H1 (cell line): ENCODE measurements around the gene USPL1. TPM values are rescaled to one million over a fixed set of nuclear protein-coding genes. Genes with fewer than 3 reads are reported as not detected.

Experiments
- CTCF ChIA-PET: fragments of 300-600 bp; sonication (Branson Sonifier 250); formaldehyde crosslinking; loops from one replicate; lab custom pipeline; 2021; ENCODE audit not compliant: partially characterized antibody; lab: Charles Lee
- POLR2A ChIA-PET: fragments of 300-600 bp; sonication (Branson Sonifier 250); formaldehyde crosslinking; loops from one replicate; lab custom pipeline; 2021; ENCODE audit warnings: inconsistent platforms; ENCODE audit not compliant: partially characterized antibody; lab: Charles Lee
- DNase-seq, 2 experiments: peaks; one replicate each; pipeline versions ENCODE4 v3.0.0 to v3.0.0-alpha.2; 2010 to 2022; ENCODE audit warnings: low spot score in 2 of 2, low read depth in 1 of 2, mixed read lengths in 1 of 2
- FAIRE-seq: peaks from 2 replicates; lab custom pipeline; 2011; peaks lifted over from hg19 to GRCh38; lab: Jason Lieb, UNC
- H2AFZ ChIP-seq: 2 replicates; pipeline ENCODE4 v1.8.1; 2012; ENCODE audit warnings: low read length, inconsistent platforms
- H2AK5ac ChIP-seq: 2 replicates; pipeline ENCODE4 v1.6.1; 2013; ENCODE audit warnings: low read depth, low read length
- H2BK120ac ChIP-seq: replicated peaks from 2 replicates; pipeline ENCODE3; 2013; ENCODE audit warnings: low read depth, low read length, inconsistent platforms
- H2BK12ac ChIP-seq: 2 replicates; pipeline ENCODE4 v1.6.1; 2013; ENCODE audit warnings: low read depth, low read length
- H2BK15ac ChIP-seq: 2 replicates; pipeline ENCODE4 v1.6.1; 2013; ENCODE audit warnings: low read length
- H2BK20ac ChIP-seq: 2 replicates; pipeline ENCODE4 v1.6.1; 2013; ENCODE audit warnings: low read length
- H2BK5ac ChIP-seq: 2 replicates; pipeline ENCODE4 v1.6.1; 2013; ENCODE audit warnings: low read depth, low read length
- H3K14ac ChIP-seq: 2 replicates; pipeline ENCODE4 v1.6.1; 2013; ENCODE audit warnings: inconsistent platforms; ENCODE audit not compliant: insufficient read length
- H3K18ac ChIP-seq: 2 replicates; pipeline ENCODE4 v1.6.1; 2013; ENCODE audit warnings: low read length; ENCODE audit errors: extremely low read depth
- H3K23ac ChIP-seq: 2 replicates; pipeline ENCODE4 v1.6.1; 2013; ENCODE audit warnings: inconsistent platforms; ENCODE audit not compliant: insufficient read length
- H3K23me2 ChIP-seq: 2 replicates; pipeline ENCODE4 v1.6.1; 2013; ENCODE audit warnings: low read depth, low read length
- H3K27ac ChIP-seq: 2 replicates; pipeline ENCODE4 v1.6.1; 2011; ENCODE audit warnings: low read depth, low read length, inconsistent platforms
- H3K27me3 ChIP-seq, 4 experiments: replicated peaks in 1 of 4; 1 replicate in 1 of 4; 2 replicates in 3 of 4; pipeline versions ENCODE4 v1.6.1 to v1.8.1; 2011 to 2013; ENCODE audit warnings: low read length in 3 of 4, mild to moderate bottlenecking in 3 of 4, inconsistent platforms in 2 of 4, mixed read lengths in 2 of 4, moderate library complexity in 1 of 4; ENCODE audit not compliant: control insufficient read depth in 3 of 4, insufficient read depth in 3 of 4; ENCODE audit errors: extremely low read depth in 1 of 4
- H3K36me3 ChIP-seq, 4 experiments: 2 replicates each; pipeline versions ENCODE4 v1.6.1 to v1.8.1; 2011 to 2013; ENCODE audit warnings: mild to moderate bottlenecking in 4 of 4, low read length in 3 of 4, moderate library complexity in 2 of 4, control low read depth in 1 of 4, inconsistent platforms in 1 of 4; ENCODE audit not compliant: insufficient read depth in 4 of 4, control insufficient read depth in 2 of 4
- H3K4ac ChIP-seq: replicated peaks from 2 replicates; pipeline ENCODE3; 2013; ENCODE audit warnings: low read length, low read depth, mixed read lengths, inconsistent platforms; ENCODE audit not compliant: insufficient read length
- H3K4me1 ChIP-seq, 4 experiments: replicated peaks in 1 of 4; 1 replicate in 1 of 4; 2 replicates in 3 of 4; pipeline versions ENCODE4 v1.6.1 to v1.8.1; 2011 to 2013; ENCODE audit warnings: low read length in 3 of 4, inconsistent platforms in 2 of 4, mixed read lengths in 1 of 4; ENCODE audit not compliant: insufficient read depth in 4 of 4, control insufficient read depth in 3 of 4
- H3K4me2 ChIP-seq, 2 experiments: 2 replicates each; pipeline versions ENCODE4 v1.6.1 to v1.8.1; 2011 to 2013; ENCODE audit warnings: low read depth in 2 of 2, low read length in 2 of 2, control low read depth in 1 of 2, inconsistent platforms in 1 of 2, mild to moderate bottlenecking in 1 of 2; ENCODE audit not compliant: insufficient read depth in 1 of 2
- H3K4me3 ChIP-seq, 4 experiments: fragments of 200-600, 300-600 bp in 1 of 4; sonication (generic), shearing (Covaris generic), sonication (Bioruptor Twin) in 1 of 4; 2 replicates each; pipeline versions ENCODE4 v1.5.1 to v1.8.1; 2011 to 2016; ENCODE audit warnings: low read length in 4 of 4, low read depth in 3 of 4, control low read depth in 2 of 4, inconsistent platforms in 2 of 4, mild to moderate bottlenecking in 2 of 4, mixed read lengths in 1 of 4, moderate library complexity in 1 of 4; ENCODE audit not compliant: insufficient read depth in 2 of 4; ENCODE audit errors: extremely low read depth in 1 of 4
- H3K56ac ChIP-seq: replicated peaks from 2 replicates; pipeline ENCODE3; 2013; ENCODE audit warnings: low read depth, mild to moderate bottlenecking, mixed read lengths, low read length, inconsistent platforms; ENCODE audit not compliant: insufficient read length
- H3K79me1 ChIP-seq: 2 replicates; pipeline ENCODE4 v1.6.1; 2013; ENCODE audit warnings: low read depth, low read length, control low read depth
- H3K79me2 ChIP-seq, 2 experiments: 2 replicates each; pipeline versions ENCODE4 v1.6.1 to v1.8.1; 2012 to 2013; ENCODE audit warnings: low read length in 2 of 2, mild to moderate bottlenecking in 2 of 2, inconsistent platforms in 1 of 2; ENCODE audit not compliant: insufficient read depth in 2 of 2, control insufficient read depth in 1 of 2
- H3K9ac ChIP-seq, 4 experiments: replicated peaks in 1 of 4; 1 replicate in 1 of 4; 2 replicates in 3 of 4; pipeline versions ENCODE4 v1.6.1 to v1.8.1; 2011 to 2013; ENCODE audit warnings: low read depth in 3 of 4, low read length in 3 of 4, control low read depth in 2 of 4, mild to moderate bottlenecking in 2 of 4, moderate library complexity in 2 of 4, inconsistent platforms in 1 of 4; ENCODE audit errors: extremely low read depth in 1 of 4
- H3K9me3 ChIP-seq, 2 experiments: 2 replicates each; pipeline versions ENCODE4 v1.6.1 to v1.8.1; 2012 to 2013; ENCODE audit warnings: mild to moderate bottlenecking in 2 of 2, moderate library complexity in 2 of 2, control low read depth in 1 of 2, inconsistent platforms in 1 of 2, low read depth in 1 of 2, low read length in 1 of 2, mixed read lengths in 1 of 2; ENCODE audit not compliant: insufficient read depth in 2 of 2
- H4K20me1 ChIP-seq, 2 experiments: replicated peaks in 1 of 2; 2 replicates each; pipeline versions ENCODE3 to v1.8.1; 2011 to 2013; ENCODE audit warnings: inconsistent platforms in 2 of 2, low read length in 2 of 2, mild to moderate bottlenecking in 1 of 2; ENCODE audit not compliant: insufficient read depth in 2 of 2, control insufficient read depth in 1 of 2
- H4K5ac ChIP-seq: 2 replicates; pipeline ENCODE4 v1.6.1; 2013; ENCODE audit warnings: low read length, low read depth, mixed read lengths, inconsistent platforms; ENCODE audit not compliant: insufficient read length
- H4K8ac ChIP-seq: 2 replicates; pipeline ENCODE4 v1.8.0; 2013; ENCODE audit warnings: mild to moderate bottlenecking, moderate library complexity, low read length, inconsistent platforms; ENCODE audit not compliant: insufficient read depth; ENCODE audit errors: extremely low read depth
- H4K91ac ChIP-seq: replicated peaks from 2 replicates; pipeline ENCODE3; 2013; ENCODE audit warnings: low read length, mixed read lengths, inconsistent platforms; ENCODE audit not compliant: insufficient read length
- CBX8 ChIP-seq: fragments of 300-800, 300-1000 bp; sonication (generic); IDR thresholded peaks from 2 replicates; pipeline ENCODE4 v1.7.1; 2016; ENCODE audit warnings: low read depth, low read length, borderline replicate concordance
- FOSL1 ChIP-seq: IDR thresholded peaks from 2 replicates; pipeline ENCODE4 v1.6.1; 2011; ENCODE audit warnings: mild to moderate bottlenecking, low read depth, low read length, moderate library complexity; ENCODE audit not compliant: insufficient read depth
- GTF2F1 ChIP-seq: IDR thresholded peaks from 2 replicates; pipeline ENCODE4 v1.6.1; 2012; ENCODE audit warnings: low read depth, low read length, improper control_type of control experiment, borderline replicate concordance
- HDAC2 ChIP-seq, 2 experiments: fragments of 300-600 bp in 1 of 2; sonication (generic) in 1 of 2; IDR thresholded peaks; 2 replicates each; pipeline ENCODE4 v1.6.1; 2011 to 2012; ENCODE audit warnings: low read depth in 2 of 2, low read length in 2 of 2, mild to moderate bottlenecking in 2 of 2, moderate library complexity in 2 of 2, borderline replicate concordance in 1 of 2, inconsistent platforms in 1 of 2
- KDM4A ChIP-seq: IDR thresholded peaks from one replicate; pipeline ENCODE4 v1.7.1; 2012; ENCODE audit warnings: low read depth, mild to moderate bottlenecking, moderate library complexity, low read length, inconsistent platforms; ENCODE audit not compliant: severe bottlenecking
- RXRA ChIP-seq: IDR thresholded peaks from 2 replicates; pipeline ENCODE4 v1.6.1; 2011; ENCODE audit warnings: low read depth, mild to moderate bottlenecking, low read length, moderate library complexity; ENCODE audit not compliant: insufficient read depth
- SP1 ChIP-seq: IDR thresholded peaks from 2 replicates; pipeline ENCODE4 v1.6.1; 2011; ENCODE audit warnings: low read depth, low read length
- SP4 ChIP-seq: IDR thresholded peaks from 2 replicates; pipeline ENCODE4 v1.6.1; 2012; ENCODE audit warnings: low read length, inconsistent platforms
- WGBS, 2 experiments: shearing (Covaris generic) in 1 of 2; methylation state at CpG; one replicate each; pipeline versions ENCODE4 v1.1.6 to v1.1.7; 2013 to 2015; ENCODE audit warnings: low lambda C conversion rate in 2 of 2, mixed read lengths in 2 of 2, inconsistent platforms in 1 of 2, low coverage in 1 of 2, missing lambda C conversion rate in 1 of 2; ENCODE audit not compliant: insufficient replicate concordance in 2 of 2, insufficient coverage in 1 of 2, insufficient read length in 1 of 2; ENCODE audit errors: extremely low coverage in 1 of 2, missing lambda C conversion rate in 1 of 2; 5-methylcytosine and 5-hydroxymethylcytosine counted together
- polyA plus RNA-seq, 7 experiments: library from polyadenylated mRNA; depleted of rRNA in 3 of 7; stranded (reverse) in 5 of 7; unstranded in 2 of 7; fragments of >200 nt in 5 of 7; fragments of 200-250 nt in 2 of 7; gene quantifications; 1 replicate in 5 of 7; 2 replicates in 1 of 7; 4 replicates in 1 of 7; pipeline versions ENCODE4 v1.2.1 to v1.2.3, GENCODE V29; 2011 to 2013; ENCODE audit warnings: missing spikeins in 2 of 7, mixed read lengths in 2 of 7
- total RNA-seq: library from RNA; stranded (reverse); fragmentation: NEBNext Ultra II Directional; extraction: Animal tissue kit (Norgen Biotek cat#: 25700); gene quantifications from 2 replicates; pipeline ENCODE4 v1.2.1, GENCODE V29; 2021

Gene USPL1
- total and polyA plus RNA-seq, 2 of the 8 experiments (the other 6 are each of a cell fraction or from before 2014, with no cell fraction given), result 6.3 to 17.1 TPM

DNA sequence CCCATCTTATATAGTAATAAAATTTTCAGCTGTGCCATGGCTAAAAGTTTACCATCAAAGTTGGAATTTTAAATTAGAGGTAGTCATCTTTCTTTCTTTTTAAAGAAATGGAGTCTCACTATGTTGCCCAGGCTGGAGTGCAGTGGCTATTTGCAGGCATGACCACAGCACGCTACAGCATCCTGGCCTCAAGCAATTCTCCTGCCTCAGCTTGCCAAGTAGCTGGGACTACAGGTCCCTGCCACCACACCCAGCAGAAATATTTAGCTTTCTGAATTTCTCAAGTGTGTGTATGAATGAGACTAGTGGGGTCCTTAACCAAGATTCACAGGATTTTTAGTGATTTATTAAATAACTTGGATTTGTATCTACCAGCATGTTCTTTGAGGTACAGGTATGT lies 30.5 kb upstream of the USPL1 start:
- Histone ChIP-seq H4K5ac (no peak overlapping the region), H3K9me3 (no peaks in the 10 kb centered on the region), H2AFZ (no peak overlapping the region), H3K9ac (no peak overlapping the region), H3K18ac (no peak overlapping the region), H3K4me2 (no peak overlapping the region), H3K27me3 (no peaks in the 10 kb centered on the region), H2BK12ac (no peak overlapping the region), H2BK15ac (no peak overlapping the region), H3K4me3 (no peak overlapping the region), H2BK120ac (no peak overlapping the region), H3K36me3 (no peaks in the 10 kb centered on the region), H3K14ac (no peak overlapping the region), H3K79me1 (no peaks in the 10 kb centered on the region), H3K79me2 (no peaks in the 10 kb centered on the region), H3K23ac (no peak overlapping the region), H3K4ac (no peak overlapping the region), H3K27ac (no peak overlapping the region), H2BK20ac (no peak overlapping the region), H4K8ac (no peak overlapping the region), H3K23me2 (no peaks in the 10 kb centered on the region; the same call in 1 of the 2 replicates), H4K91ac (no peak overlapping the region), H3K56ac (no peak overlapping the region), H3K4me1 (no peaks in the 10 kb centered on the region), H2BK5ac (no peak overlapping the region), H4K20me1 (no peaks in the 10 kb centered on the region), H2AK5ac (no peak overlapping the region)
- CTCF ChIA-PET, result interaction anchor here (0.6 kb wide), 1 partner anchor 21 kb away, joined by 3 read pairs; no protein-coding TSS in a partner anchor
- DNase-seq, result no peak
- POLR2A ChIA-PET, result no interaction called here
- no peak for FAIRE-seq
- WGBS, 2 experiments, result 92% methylated on average over 1 of the region's 1 CpG; no CpG with 5 or more reads in 1 of the 2 experiments
- TF ChIP-seq RXRA, result no peak
- no peak for TF ChIP-seq SP1
- TF ChIP-seq FOSL1, result no peak
- TF ChIP-seq SP4, result no peak
- TF ChIP-seq GTF2F1, result no peak
- no peak for TF ChIP-seq KDM4A
- no peak for TF ChIP-seq CBX8
- no peak for TF ChIP-seq HDAC2 (IDR thresholded peaks at IDR 0.05; ENCODE audit: borderline replicate concordance in 1 of 2, low read depth in 2 of 2, low read length in 2 of 2)
